Small intestine (tissue), 7 donors: ENCODE results near the gene CFAP92. TPM values are rescaled to one million over a fixed set of nuclear protein-coding genes. Genes with fewer than 3 reads are reported as not detected.

Experiments used
- DNase-seq, 2 donors: peaks; one replicate each; pipeline versions ENCODE4 v3.0.0 to v3.0.0-alpha.2; 2013
- FAIRE-seq: peaks from 2 replicates; lab custom pipeline; 2012; peaks lifted over from hg19 to GRCh38; lab: Jason Lieb, UNC
- H3K27ac ChIP-seq, 3 donors: one replicate each; pipeline ENCODE4 v1.5.1; 2013; ENCODE audit warnings: low read length in 2 of 3, mild to moderate bottlenecking in 2 of 3, control low read depth in 1 of 3, inconsistent platforms in 1 of 3, low read depth in 1 of 3, moderate library complexity in 1 of 3
- H3K27me3 ChIP-seq, 3 donors: one replicate each; pipeline ENCODE4 v1.6.1; 2013; ENCODE audit warnings: low read length in 3 of 3, inconsistent platforms in 1 of 3; ENCODE audit not compliant: control insufficient read depth in 3 of 3, insufficient read depth in 3 of 3
- H3K36me3 ChIP-seq, 3 donors: one replicate each; pipeline ENCODE4 v1.6.1; 2013; ENCODE audit warnings: low read length in 3 of 3, inconsistent platforms in 1 of 3, low read depth in 1 of 3, mild to moderate bottlenecking in 1 of 3, moderate library complexity in 1 of 3; ENCODE audit not compliant: control insufficient read depth in 3 of 3, insufficient read depth in 2 of 3
- H3K4me1 ChIP-seq, 3 donors: one replicate each; pipeline ENCODE4 v1.6.1; 2013; ENCODE audit warnings: low read length in 2 of 3, inconsistent platforms in 1 of 3, low read depth in 1 of 3, mild to moderate bottlenecking in 1 of 3, moderate library complexity in 1 of 3; ENCODE audit not compliant: control insufficient read depth in 3 of 3, insufficient read depth in 2 of 3
- H3K4me3 ChIP-seq, 3 donors: one replicate each; pipeline ENCODE4 v1.5.1; 2013; ENCODE audit warnings: low read length in 3 of 3, control low read depth in 1 of 3, inconsistent platforms in 1 of 3, low read depth in 1 of 3, mild to moderate bottlenecking in 1 of 3, moderate library complexity in 1 of 3
- H3K9me3 ChIP-seq, 2 donors: one replicate each; pipeline ENCODE4 v1.6.1; 2013; ENCODE audit warnings: low read depth in 1 of 2, low read length in 1 of 2; ENCODE audit not compliant: control insufficient read depth in 2 of 2, insufficient read depth in 1 of 2
- WGBS, 3 donors: extraction: QIAGEN DNeasy Blood & Tissue Kit; methylation state at CpG; one replicate each; pipeline ENCODE4 v1.1.7; 2013; 5-methylcytosine and 5-hydroxymethylcytosine counted together
- polyA plus RNA-seq, 4 donors: library from polyadenylated mRNA; stranded (reverse) in 3 of 4; unstranded in 1 of 4; fragments of 200-250 nt in 3 of 4; fragments of 120-200 nt in 1 of 4; gene quantifications; one replicate each; pipeline versions ENCODE4 v1.2.1 to v1.2.3, GENCODE V29; 2013
- donor health status: healthy with polysubstance abuse.
- donor health status: control.
- donor health status: control.
- donor health status: Bipolar disorder and iron deficiency.
- donor health status: healthy.

The CFAP92 gene
- polyA plus RNA-seq, 4 donors, result 0.68 to 0.78 TPM; not detected in 2

GRCh38 chr3:129036222-129037092 is 42.6 kb upstream of the CFAP92 start:
- Histone ChIP-seq H3K4me3 (no peak overlapping the region), H3K9me3 (peaks cover 0 to 3% of the 10 kb centered on the region in 2 donors), H3K36me3 (peaks cover 0 to 16% (median 0%) of the 10 kb centered on the region in 3 donors), H3K4me1 (no peaks in the 10 kb centered on the region), H3K27ac (no peak overlapping the region), H3K27me3 (peaks cover 0 to 5% (median 0%) of the 10 kb centered on the region in 3 donors)
- WGBS, 3 donors, result 77 to 78% (median 77%) methylated on average over 10 of the region's 10 CpGs
- FAIRE-seq, result no peak
- no peak for DNase-seq

DNA sequence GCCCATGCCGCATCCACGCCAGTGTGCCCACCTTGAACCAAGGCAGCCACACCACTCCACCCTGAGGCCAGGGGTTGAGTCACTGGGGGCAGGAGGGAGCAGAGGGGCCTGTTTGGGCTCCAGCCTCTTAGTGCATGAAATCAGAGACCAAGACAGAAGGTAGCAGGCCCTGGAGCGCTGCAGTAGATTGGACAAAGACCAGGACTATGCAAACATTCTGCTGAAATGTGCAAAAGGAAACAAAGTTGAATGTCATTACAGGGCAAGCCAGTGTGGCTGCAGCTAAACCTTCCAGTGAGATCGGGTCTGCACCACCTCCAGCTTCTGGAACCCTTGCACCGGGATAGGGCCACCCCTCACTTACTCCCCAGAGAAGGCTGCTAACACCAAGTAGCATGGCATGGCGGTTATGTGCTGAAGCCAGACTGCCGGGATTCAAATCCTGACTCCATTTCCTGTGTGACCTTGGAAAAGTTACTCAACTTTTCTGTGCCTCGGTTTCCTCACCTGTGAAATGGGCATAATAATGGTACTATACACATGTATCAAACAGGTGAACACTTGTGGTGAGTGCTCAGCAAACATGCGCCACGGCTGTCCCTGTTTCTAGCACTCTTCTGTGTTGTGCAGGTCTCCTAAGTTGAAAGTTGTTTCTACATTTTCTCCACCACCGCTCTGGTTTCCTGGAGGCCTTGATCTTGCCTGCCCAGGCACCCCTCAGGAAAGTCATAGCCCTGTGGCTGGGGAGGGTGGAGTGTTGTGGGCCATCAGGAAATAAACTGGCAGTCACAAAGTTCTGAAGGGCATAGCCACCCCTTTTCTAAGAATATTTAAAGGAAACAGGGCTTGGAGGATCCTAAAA is 41.7 kb upstream of the CFAP92 start:
- Histone ChIP-seq H3K4me1 (no peaks in the 10 kb centered on the region), H3K27me3 (peaks cover 0 to 5% (median 0%) of the 10 kb centered on the region in 3 donors), H3K9me3 (peaks cover 0 to 3% of the 10 kb centered on the region in 2 donors), H3K36me3 (peaks cover 0 to 21% (median 0%) of the 10 kb centered on the region in 3 donors), H3K27ac (no peak overlapping the region), H3K4me3 (no peak overlapping the region)
- DNase-seq, result no peak
- 82 to 89% (median 83%) methylated on average over 11 of the region's 11 CpGs for WGBS, 3 donors
- no peak for FAIRE-seq

- Histone ChIP-seq H3K36me3 (peaks cover 0 to 17% (median 0%) of the 10 kb centered on the region in 3 donors), H3K9me3 (peaks cover 0 to 7% of the 10 kb centered on the region in 2 donors), H3K27me3 (peaks cover 0 to 5% (median 0%) of the 10 kb centered on the region in 3 donors), H3K27ac (no peak overlapping the region), H3K4me1 (no peaks in the 10 kb centered on the region), H3K4me3 (no peak overlapping the region)
- WGBS, 3 donors, result 81 to 85% (median 84%) methylated on average over 6 of the region's 6 CpGs
- FAIRE-seq (no peak), DNase-seq (no peak)
Observed at GRCh38 chr3:129034642-129035041, 40.8 kb upstream of the CFAP92 start.

- Histone ChIP-seq H3K27me3 (peaks cover 0 to 2% (median 0%) of the 10 kb centered on the region in 3 donors), H3K4me3 (no peak overlapping the region), H3K9me3 (peaks cover 0 to 7% of the 10 kb centered on the region in 2 donors), H3K4me1 (no peaks in the 10 kb centered on the region), H3K27ac (no peak overlapping the region), H3K36me3 (peaks cover 0 to 16% (median 0%) of the 10 kb centered on the region in 3 donors)
- WGBS, 3 donors, result 87 to 91% (median 90%) methylated on average over 12 of the region's 12 CpGs
- DNase-seq (no peak), FAIRE-seq (no peak)
Observed at GRCh38 chr3:129033633-129034321, 39.9 kb upstream of the CFAP92 start.

- Histone ChIP-seq H3K4me3 (no peak overlapping the region), H3K27me3 (no peaks in the 10 kb centered on the region), H3K27ac (no peak overlapping the region), H3K36me3 (peaks cover 0 to 16% (median 0%) of the 10 kb centered on the region in 3 donors), H3K9me3 (peaks cover 0 to 7% of the 10 kb centered on the region in 2 donors), H3K4me1 (no peaks in the 10 kb centered on the region)
- DNase-seq (no peak), FAIRE-seq (no peak)
- WGBS, 3 donors, result 77 to 83% (median 83%) methylated on average over 7 of the region's 7 CpGs
Observed at GRCh38 chr3:129033151-129033550, 39.3 kb upstream of the CFAP92 start.

DNA sequence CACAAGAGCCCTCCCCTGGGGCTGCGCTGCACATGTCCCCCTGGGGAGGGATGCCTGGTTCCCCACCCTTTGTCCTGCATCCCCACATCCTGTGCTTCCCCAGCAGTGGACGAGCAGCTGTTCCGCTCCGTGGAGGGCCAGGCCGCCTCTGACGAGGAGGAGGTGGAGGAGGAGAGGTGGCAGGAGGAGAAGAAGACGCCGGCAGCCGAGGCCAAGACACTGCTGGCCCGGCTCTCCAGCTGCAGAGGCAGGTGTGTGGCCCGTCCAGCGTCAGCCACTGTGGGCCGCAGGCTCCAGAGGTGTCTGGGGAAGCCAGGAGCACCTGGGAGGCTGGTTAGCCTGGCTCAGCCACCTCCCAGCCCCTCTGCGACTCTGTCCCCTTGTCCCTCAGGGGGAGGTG is 38.8 kb upstream of the CFAP92 start:
- H3K27ac ChIP-seq, result no peak overlapping the region
- H3K36me3 ChIP-seq, result peaks cover 0 to 16% (median 0%) of the 10 kb centered on the region in 3 donors
- H3K4me1 ChIP-seq, result no peaks in the 10 kb centered on the region
- no peaks in the 10 kb centered on the region for H3K27me3 ChIP-seq
- peaks cover 0 to 7% of the 10 kb centered on the region in 2 donors for H3K9me3 ChIP-seq
- FAIRE-seq, result no peak
- no peak for DNase-seq
- H3K4me3 ChIP-seq, result no peak overlapping the region
- 87 to 95% (median 87%) methylated on average over 12 to 14 of the region's 14 CpGs for WGBS, 3 donors

DNA sequence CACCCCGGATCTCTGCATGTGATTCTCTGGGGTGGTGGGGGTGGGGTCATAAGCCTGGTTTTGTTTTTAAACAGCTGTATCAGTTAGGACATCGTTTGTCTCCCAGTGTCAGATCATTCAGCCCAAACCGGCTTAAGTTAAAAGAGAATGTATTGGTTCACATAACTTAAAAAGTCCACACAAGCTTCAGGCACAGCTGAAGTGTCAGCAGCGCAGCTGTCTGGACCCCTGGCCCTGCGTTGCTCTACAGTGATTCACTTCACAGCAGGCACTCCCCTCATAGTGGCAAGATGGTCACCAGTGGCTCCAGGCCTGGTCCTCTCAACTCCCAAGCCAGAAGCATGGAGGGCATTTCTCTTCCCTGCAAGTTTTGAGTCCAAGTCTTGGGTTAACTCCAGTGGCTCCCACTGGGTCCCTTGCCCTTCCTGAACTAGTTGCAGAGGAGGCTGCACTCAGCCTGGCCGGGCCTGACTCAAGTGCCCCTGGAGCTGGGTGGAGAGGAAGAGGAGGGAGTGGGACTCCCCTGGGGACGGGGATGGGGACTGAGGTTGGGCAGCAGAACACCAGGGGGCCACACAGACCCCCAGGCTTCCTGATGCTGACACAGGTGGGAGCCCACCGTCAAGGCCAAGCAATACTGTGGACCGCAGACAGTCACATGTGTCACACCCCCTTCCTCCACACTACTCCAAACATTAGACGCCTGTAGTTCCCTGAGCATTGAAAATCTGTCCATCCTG is 37.8 kb upstream of the CFAP92 start:
- Histone ChIP-seq H3K4me1 (peaks cover 0 to 3% (median 2%) of the 10 kb centered on the region in 3 donors), H3K36me3 (peaks cover 0 to 16% (median 0%) of the 10 kb centered on the region in 3 donors), H3K9me3 (peaks cover 0 to 5% of the 10 kb centered on the region in 2 donors), H3K27me3 (peaks cover 0 to 6% (median 0%) of the 10 kb centered on the region in 3 donors), H3K27ac (no peak overlapping the region), H3K4me3 (no peak overlapping the region)
- DNase-seq, result no peak
- 69 to 87% (median 77%) methylated on average over 7 to 10 of the region's 10 CpGs for WGBS, 3 donors
- FAIRE-seq, result no peak
